Caki2 (cell line): Measurements from ENCODE around the gene TMEM128. TPM values are rescaled to one million over a fixed set of nuclear protein-coding genes. Genes with fewer than 3 reads are reported as not detected.
"Not testable (repeated sequence)": the region's sequence is repeated elsewhere in the genome, so short reads cannot be mapped to it uniquely, and the experiment has no call there.

ENCODE experiments used
- DNase-seq: peaks from one replicate; pipeline ENCODE4 v3.0.0-alpha.2; 2015; ENCODE audit warnings: low read depth
- in situ Hi-C: cut with HindIII; loops from 2 replicates; pipeline ENCODE4 v1.10.0; 2016; ENCODE audit warnings: low sequenced_read_pairs, low pct_unique_long_range_greater_than_20kb, mixed read lengths
- total RNA-seq: library from RNA; depleted of rRNA; stranded (reverse); fragments of >200 nt; shearing (Covaris generic); gene quantifications from 2 replicates; pipeline ENCODE4 v1.2.3, GENCODE V29; 2014; ENCODE audit warnings: low replicate concordance; rRNA removed

The TMEM128 gene
- total RNA-seq, 1 experiment from 2014 or later: 43.5 TPM

- in situ Hi-C loops: no loop called here
- no peak for DNase-seq
Measured at GRCh38 chr4:4206204-4206603, 41.8 kb downstream of the TMEM128 start.

GRCh38 chr4:4204401-4204745, 43.6 kb downstream of the TMEM128 start:
- in situ Hi-C loops: no loop called here
- DNase-seq: no peak

GRCh38 chr4:4203688-4204400, 44.2 kb downstream of the TMEM128 start:
- in situ Hi-C loops: no loop called here
- DNase-seq: no peak

GRCh38 chr4:4202510-4202909, 45.5 kb downstream of the TMEM128 start:
- in situ Hi-C loops: no loop called here
- no peak for DNase-seq

GRCh38 chr4:4200624-4201023, 47.4 kb downstream of the TMEM128 start:
- DNase-seq: no peak
- in situ Hi-C loops: no loop called here

GRCh38 chr4:4195354-4195753, 52.7 kb downstream of the TMEM128 start:
- in situ Hi-C loops: no loop called here
- DNase-seq: no peak

GRCh38 chr4:4188557-4188956, 59.5 kb downstream of the TMEM128 start:
- in situ Hi-C loops, DNase-seq: not testable (repeated sequence)

Other genes starting within 250 kb of the TMEM128 start
- not detected in 2 replicates for gene OTOP1, start 21.3 kb downstream of the TMEM128 start, total RNA-seq
- 30.7 and 58.5 TPM in 2 replicates for gene LYAR, start 41.9 kb upstream of the TMEM128 start, total RNA-seq
- 2.8 and 5.5 TPM in 2 replicates for gene ZBTB49, start 42.0 kb upstream of the TMEM128 start, total RNA-seq
- 3.0 and 3.8 TPM in 2 replicates for gene NSG1, start 138.9 kb upstream of the TMEM128 start, total RNA-seq